A204.1 (cell line): Measurements from ENCODE around the gene SLC35B2.

Experiments
- FAIRE-seq: peaks from 2 replicates; lab custom pipeline; 2012; peaks lifted over from hg19 to GRCh38; lab: Jason Lieb, UNC

SLC35B2 gene

GRCh38 chr6:44221291-44221960, 35.9 kb downstream of the SLC35B2 start:
- FAIRE-seq = no peak

DNA sequence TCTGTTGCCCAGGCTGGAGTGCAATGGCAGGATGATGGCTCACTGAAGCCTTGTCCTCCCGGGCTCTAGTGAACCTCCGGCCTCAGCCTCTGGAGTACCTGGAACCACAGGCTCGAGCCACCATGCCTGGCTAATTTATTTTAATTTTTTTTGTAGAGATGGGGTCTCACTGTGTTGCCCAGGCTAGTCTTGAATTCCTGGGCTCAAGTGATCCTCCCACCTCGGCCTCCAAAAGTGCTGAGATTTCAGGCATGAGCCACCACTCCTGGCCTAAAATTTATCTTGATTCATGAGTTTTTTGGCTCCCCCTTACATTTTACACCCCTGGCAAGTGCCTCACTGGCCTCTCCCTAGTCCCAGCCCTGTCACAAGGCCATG, 36.4 kb downstream of the SLC35B2 start:
- no peak for FAIRE-seq

DNA sequence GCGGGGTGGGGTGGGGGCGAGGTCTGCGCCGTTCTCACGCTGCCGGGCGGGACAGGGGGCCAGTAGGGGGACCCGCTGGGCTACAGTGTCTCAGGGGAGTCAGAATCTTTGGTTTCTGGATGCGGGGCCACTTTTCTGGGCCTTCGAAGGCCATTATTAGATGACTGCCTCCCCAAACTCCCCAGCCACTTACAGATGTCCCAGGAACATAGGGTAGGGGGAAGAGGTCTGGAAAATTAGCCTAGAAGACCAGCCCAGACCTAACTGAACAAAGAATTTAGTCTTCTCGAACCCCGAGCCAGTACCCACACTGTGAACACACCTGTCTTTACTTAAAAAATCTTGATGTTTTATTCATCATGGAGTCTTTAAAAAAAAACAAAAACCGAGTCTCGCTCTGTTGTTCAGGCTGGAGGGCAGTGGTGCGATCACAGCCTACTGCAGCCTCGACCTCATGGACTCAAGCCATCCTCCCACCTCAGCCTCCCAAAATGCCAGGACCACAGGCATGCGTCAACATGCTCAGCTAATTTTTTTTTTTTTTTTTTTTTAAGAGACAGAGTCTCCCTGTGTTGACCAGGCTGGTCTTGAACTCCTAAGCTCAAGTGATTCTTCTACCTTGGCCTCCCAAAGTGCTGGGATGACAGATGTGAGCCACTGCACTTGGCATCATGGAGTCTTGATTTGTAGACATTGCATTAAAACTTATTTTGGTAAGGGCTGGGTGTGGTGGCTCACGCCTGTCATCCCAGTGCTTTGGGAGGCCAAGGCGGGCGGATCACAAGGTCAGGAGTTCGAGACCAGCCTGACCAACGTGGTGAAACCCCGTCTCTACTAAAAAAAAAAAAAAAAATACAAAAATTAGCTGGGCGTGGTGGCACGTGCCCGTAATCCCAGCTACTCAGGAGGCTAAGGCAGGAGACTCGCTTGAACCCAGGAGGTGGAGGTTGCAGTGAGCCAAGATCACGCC, 37.2 kb downstream of the SLC35B2 start:
- no peak for FAIRE-seq

DNA sequence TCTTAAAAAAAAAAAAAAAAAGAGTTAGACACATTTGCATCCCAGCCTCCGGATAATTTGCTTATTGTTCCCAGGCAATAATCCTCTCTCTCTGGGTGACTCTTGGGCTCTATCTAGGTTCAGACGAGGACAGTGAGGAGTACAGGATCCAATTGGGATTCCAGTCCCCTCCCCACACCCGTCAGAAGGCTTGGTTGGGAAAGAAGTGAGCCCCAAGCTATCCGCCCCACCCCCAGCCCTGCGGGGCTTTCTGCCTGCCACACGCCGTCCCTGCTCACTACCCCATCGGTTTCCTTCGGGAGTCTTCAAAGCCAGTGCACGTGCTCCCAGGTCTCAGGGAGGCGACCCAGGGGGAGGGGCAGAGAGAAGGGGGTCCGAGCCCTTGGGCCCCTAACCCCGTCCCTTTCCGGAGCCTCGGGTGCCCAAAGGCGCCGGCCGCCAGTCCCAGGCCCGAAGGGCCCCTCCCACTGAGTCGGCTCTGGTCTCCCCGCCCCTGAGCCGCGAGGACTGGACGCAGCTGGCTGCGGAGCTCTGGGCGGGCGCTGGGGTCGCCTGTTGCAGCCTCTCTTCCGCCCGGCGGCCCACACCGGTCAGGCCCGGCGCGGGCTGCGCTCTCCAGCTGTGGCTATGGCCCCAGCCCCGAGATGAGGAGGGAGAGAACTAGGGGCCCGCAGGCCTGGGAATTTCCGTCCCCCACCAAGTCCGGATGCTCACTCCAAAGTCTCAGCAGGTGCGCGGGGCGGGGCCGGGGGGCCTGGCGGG, 38.1 kb downstream of the SLC35B2 start:
- no peak for FAIRE-seq

- FAIRE-seq = no peak
Measured at GRCh38 chr6:44217332-44218143, 39.8 kb downstream of the SLC35B2 start.

- FAIRE-seq = no peak
Measured at GRCh38 chr6:44216677-44217331, 40.5 kb downstream of the SLC35B2 start, which contains the start of gene MYMX. Gene MYMX (plus strand): TSS chr6:44216926. CDS start chr6:44217472, 546 bp downstream.

DNA sequence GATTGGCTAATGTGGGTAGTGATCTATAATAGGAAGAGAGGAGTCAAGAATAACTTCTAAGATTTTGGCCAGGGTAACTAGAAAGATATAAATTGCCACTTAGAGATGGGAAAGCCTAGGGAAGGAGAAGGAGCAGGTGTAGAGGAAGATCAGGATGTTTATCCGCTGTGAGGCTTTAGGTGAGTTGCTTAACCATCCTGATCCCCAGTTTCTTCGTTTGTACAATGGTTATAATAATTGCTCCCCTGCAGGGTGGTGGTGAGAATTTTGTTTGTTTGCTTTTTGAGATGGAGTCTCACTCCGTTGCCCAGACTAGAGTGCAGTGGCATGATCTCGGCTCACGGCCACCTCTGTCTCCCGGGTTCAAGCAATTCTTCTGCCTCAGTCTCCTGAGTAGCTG, 43.0 kb downstream of the SLC35B2 start:
- no peak for FAIRE-seq

GRCh38 chr6:44211284-44211683, 46.0 kb downstream of the SLC35B2 start:
- no peak for FAIRE-seq

DNA sequence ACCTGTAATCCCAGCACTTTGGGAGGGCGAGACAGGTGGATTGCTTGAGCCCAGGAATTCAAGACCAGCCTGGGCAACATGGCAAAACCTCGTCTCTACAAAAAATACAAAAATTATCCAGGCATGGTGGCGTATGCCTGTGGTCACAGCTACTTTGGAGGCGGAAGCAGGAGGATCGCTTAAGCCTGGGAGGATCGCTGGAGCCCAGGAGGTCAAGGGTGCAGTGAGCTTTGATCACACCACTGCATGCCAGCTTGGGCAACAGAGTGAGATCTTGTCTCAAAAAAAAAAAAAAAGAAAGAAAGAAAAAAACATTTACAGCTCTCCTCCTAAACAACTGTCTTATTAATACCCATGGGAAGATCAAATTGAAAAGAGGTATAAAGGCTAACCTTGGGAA, 49.4 kb downstream of the SLC35B2 start:
- no peak for FAIRE-seq
